Upper lobe of left lung (tissue), 6 donors: ENCODE measurements around the gene HSPA1L. TPM values are rescaled to one million over a fixed set of nuclear protein-coding genes. Genes with fewer than 3 reads are reported as not detected.
"Not testable (repeated sequence)": the region's sequence is repeated elsewhere in the genome, so short reads cannot be mapped to it uniquely, and the experiment has no call there.

Experiments used
- ATAC-seq, 2 donors: fragments of 200-7000 bp; cut with Tn5 transposase; one replicate each; pipeline ENCODE4 v1.9.1; 2022; ENCODE audit warnings: mild to moderate bottlenecking in 2 of 2, moderate library complexity in 2 of 2; ENCODE audit not compliant: low FRiP score in 2 of 2
- DNase-seq, 2 donors: peaks; one replicate each; pipeline ENCODE4 v3.0.0-alpha.2; 2019 to 2020
- H3K27ac ChIP-seq, 4 donors: fragments of 200-600 bp; sonication (generic); one replicate each; pipeline ENCODE4 v1.5.1; 2016 to 2019
- H3K27me3 ChIP-seq, 4 donors: fragments of 200-600 bp; sonication (generic); one replicate each; pipeline ENCODE4 v1.5.1; 2017 to 2019
- H3K36me3 ChIP-seq, 4 donors: fragments of 200-600 bp; sonication (generic); one replicate each; pipeline ENCODE4 v1.5.1; 2016 to 2019
- H3K4me1 ChIP-seq, 4 donors: fragments of 200-600 bp; sonication (generic); one replicate each; pipeline ENCODE4 v1.5.1; 2018 to 2019
- H3K4me3 ChIP-seq, 4 donors: fragments of 200-600 bp; sonication (generic); one replicate each; pipeline ENCODE4 v1.5.1; 2017 to 2019; ENCODE audit warnings: mild to moderate bottlenecking in 2 of 4, moderate library complexity in 1 of 4
- H3K9me3 ChIP-seq, 4 donors: fragments of 200-600 bp; sonication (generic); one replicate each; pipeline ENCODE4 v1.5.1; 2018 to 2019
- EP300 ChIP-seq, 4 donors: sonication (generic); formaldehyde crosslinking; IDR thresholded peaks; one replicate each; pipeline ENCODE4 v1.5.1; 2017; ENCODE audit warnings: antibody characterized with exemption in 4 of 4, control low read depth in 2 of 4
- POLR2A ChIP-seq, 4 donors: fragments of 450-650 bp; IDR thresholded peaks; one replicate each; pipeline ENCODE4 v1.5.1; 2016 to 2017; ENCODE audit warnings: antibody characterized with exemption in 4 of 4, mild to moderate bottlenecking in 2 of 4
- POLR2AphosphoS5 ChIP-seq, 2 donors: sonication (generic); formaldehyde crosslinking; IDR thresholded peaks; one replicate each; pipeline ENCODE4 v1.5.1; 2017; ENCODE audit warnings: antibody characterized with exemption in 2 of 2
- WGBS, 2 donors: methylation state at CpG; one replicate each; pipeline ENCODE4 v1.1.5; 2017 to 2018; 5-methylcytosine and 5-hydroxymethylcytosine counted together
- total RNA-seq, 6 donors: library from RNA; depleted of rRNA in 4 of 6; stranded (reverse); fragments of >200 nt in 4 of 6; gene quantifications; one replicate each; pipeline versions ENCODE4 v1.1.0 to v1.2.1, GENCODE V29; 2016 to 2021
- TF ChIP-seq, protein P1 (sequence below), 6 experiments: fragments of 450-650 bp in 4 of 6; fragments of 200-600 bp in 2 of 6; sonication (generic) in 2 of 6; IDR thresholded peaks; one replicate each; pipeline ENCODE4 v1.5.1; 2016 to 2019; ENCODE audit warnings: antibody characterized with exemption in 6 of 6
- donor health status: DM: no; HTN: no; CAD: no; lungs with moderate emphysema.
- donor health status: DM: no; HTN: yes; CAD: no; lungs with severe emphysema.

HSPA1L gene
- total RNA-seq, 6 donors from 2014 or later: 0.89 to 3.1 (median 2.0) TPM

DNA sequence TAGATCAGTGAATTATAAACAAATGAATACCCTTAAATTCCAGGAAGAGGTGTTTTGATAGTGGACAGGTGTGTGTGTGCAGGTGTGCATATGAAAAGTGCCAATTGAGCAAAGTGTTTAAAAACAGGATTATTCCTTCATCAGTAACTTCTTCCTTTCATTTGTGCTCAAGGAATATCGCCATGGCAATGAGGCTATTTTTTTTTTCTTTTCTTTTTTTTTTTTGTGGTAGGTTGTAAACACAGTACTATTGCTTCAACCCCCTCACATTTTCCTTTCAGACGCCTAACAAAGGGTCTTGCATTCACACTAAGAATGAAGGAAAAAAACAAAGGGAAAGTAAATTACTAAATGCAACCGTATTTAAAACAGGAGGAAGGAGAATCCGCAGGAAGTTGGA lies 10.5 kb upstream of the HSPA1L start:
- TF ChIP-seq, protein P1, sequence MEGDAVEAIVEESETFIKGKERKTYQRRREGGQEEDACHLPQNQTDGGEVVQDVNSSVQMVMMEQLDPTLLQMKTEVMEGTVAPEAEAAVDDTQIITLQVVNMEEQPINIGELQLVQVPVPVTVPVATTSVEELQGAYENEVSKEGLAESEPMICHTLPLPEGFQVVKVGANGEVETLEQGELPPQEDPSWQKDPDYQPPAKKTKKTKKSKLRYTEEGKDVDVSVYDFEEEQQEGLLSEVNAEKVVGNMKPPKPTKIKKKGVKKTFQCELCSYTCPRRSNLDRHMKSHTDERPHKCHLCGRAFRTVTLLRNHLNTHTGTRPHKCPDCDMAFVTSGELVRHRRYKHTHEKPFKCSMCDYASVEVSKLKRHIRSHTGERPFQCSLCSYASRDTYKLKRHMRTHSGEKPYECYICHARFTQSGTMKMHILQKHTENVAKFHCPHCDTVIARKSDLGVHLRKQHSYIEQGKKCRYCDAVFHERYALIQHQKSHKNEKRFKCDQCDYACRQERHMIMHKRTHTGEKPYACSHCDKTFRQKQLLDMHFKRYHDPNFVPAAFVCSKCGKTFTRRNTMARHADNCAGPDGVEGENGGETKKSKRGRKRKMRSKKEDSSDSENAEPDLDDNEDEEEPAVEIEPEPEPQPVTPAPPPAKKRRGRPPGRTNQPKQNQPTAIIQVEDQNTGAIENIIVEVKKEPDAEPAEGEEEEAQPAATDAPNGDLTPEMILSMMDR (IDR thresholded peaks at IDR 0.05): no peak
- no peak for TF ChIP-seq POLR2AphosphoS5 (IDR thresholded peaks at IDR 0.05)
- TF ChIP-seq EP300 (IDR thresholded peaks at IDR 0.05): no peak
- TF ChIP-seq POLR2A (IDR thresholded peaks at IDR 0.05): no peak
- H3K27me3 ChIP-seq: no peaks in the 10 kb centered on the region
- no peaks in the 10 kb centered on the region for H3K9me3 ChIP-seq
- H3K4me1 ChIP-seq: peaks cover 36 to 53% (median 47%) of the 10 kb centered on the region in 4 donors
- no peak for ATAC-seq
- 63 to 72% methylated on average over 4 of the region's 4 CpGs for WGBS, 2 donors
- peak overlapping the region; percentile 88 to 99 (median 96) for H3K27ac ChIP-seq
- no peak for DNase-seq
- no peaks in the 10 kb centered on the region for H3K36me3 ChIP-seq
- no peak overlapping the region for H3K4me3 ChIP-seq

DNA sequence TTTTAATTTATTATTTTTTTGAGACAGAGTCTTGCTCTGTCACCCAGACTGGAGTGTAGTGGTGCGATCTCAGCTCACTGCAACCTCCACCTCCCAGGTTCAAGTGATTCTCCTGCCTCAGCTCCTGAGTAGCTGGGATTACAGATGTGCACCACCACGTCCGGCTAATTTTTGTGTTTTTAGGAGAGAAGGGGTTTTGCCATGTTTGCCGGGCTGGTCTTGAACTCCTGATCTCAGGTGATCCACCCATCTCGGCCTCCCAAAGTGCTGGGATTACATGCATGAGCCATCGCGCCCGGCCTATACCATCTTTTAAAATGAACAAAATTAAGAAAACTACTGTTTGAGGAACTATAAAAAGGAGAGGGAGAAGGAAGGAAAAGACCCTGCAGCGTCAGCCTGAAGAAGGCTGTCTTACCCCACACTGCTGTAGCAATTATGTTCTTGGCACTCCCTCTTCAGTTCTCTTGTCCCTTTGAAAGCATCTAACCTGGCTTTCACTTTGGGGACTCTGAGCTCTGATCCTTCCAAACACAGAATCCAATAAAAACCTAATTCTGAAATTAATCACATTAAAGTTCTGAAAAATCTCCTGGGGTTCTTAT lies 8.6 kb upstream of the HSPA1L start:
- WGBS, 2 donors: 65 to 87% methylated on average over 9 of the region's 9 CpGs
- Histone ChIP-seq H3K4me1 (peaks cover 53 to 71% (median 64%) of the 10 kb centered on the region in 4 donors), H3K4me3 (peak overlapping the region in 1 of 4 donors; percentile 55)

DNA sequence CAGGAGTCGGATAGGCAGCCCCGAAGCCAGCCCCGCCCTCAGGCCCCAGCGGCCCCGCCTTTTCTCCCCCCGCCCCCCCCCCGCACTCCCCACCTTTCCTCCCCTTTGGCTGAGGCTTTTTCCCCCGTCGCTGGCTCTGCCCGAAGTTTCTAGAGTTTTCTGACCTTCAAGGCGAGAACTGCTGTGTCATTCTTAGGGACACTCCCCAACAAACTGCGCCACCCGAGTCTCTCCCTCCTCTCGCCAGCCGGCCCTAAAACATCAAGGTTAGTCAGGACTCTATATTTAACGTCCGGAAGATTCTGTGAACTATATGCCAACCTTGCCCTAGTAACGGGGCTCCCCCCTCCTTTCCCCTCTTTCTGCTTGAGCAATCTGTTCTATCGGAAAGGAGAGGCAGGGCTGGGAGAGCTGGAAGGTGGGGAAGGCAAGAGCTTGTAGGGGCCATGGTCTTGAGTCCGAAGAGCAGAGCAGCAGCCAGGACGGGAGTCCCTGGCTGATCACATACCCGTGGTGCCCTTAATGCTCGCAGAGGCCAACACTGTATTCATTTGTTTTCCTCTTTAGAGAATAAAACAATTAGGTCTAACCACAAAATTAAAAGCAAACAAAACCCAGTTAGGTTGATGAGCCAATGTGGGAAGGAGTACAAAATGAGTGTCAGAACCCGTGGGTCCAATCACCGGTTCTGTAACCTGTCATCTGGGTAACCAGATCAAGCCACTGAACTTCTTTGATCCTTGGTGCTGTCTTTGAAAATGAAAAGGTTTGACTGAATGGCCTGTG lies 7.1 kb upstream of the HSPA1L start:
- TF ChIP-seq, protein P1 (IDR thresholded peaks at IDR 0.05): no peak
- peak in 2 of 4 donors; percentile 31 to 62 for TF ChIP-seq EP300 (IDR thresholded peaks at IDR 0.05)
- peak in 2 of 4 donors; percentile 60 to 84 for TF ChIP-seq POLR2A (IDR thresholded peaks at IDR 0.05)
- TF ChIP-seq POLR2AphosphoS5 (IDR thresholded peaks at IDR 0.05): peak; percentile 72 to 93
- WGBS, 2 donors: 1 to 3% methylated on average over 22 to 24 of the region's 25 CpGs

More for the DNA sequence above, 8.6 kb upstream of the HSPA1L start:
- DNase-seq, H3K36me3 ChIP-seq, ATAC-seq, H3K27me3 ChIP-seq, H3K9me3 ChIP-seq: not testable (repeated sequence)
- H3K27ac ChIP-seq: peak overlapping the region; percentile 35 to 99 (median 96)

DNA sequence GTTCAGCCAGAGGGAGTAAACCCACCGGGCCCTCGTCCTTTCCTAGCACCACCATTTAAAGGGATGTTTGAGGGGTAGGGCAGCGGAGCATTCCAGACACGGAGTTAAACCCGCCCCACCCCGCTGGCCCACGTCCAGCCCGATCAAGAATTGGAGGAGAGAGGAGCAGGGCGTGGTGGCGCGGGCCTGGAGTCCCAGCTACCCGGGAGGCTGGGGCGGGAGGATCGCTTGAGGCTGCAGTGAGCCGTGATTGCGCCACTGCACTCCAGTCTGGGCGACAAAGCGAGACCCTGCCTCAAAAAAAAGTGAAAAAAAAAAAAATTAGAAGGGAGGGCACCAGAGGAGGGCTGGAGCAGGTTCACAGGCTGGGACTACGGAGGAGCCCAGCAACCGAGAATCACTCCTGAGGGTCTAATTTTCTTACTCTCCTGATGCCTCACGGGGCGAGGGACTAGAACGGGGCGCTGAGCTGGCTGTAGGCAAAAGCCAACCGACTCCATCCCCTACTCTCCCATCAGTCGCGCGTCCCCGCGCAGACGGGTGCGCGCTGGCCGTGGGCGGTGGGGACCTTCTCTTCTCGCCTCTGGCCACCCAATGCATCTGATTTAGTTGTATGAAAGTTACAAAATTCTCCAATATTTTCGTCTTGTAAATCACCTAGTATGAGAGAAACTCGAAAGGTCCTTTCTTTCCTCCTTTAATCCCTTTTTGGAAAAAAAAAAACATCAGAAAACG lies 6.4 kb upstream of the HSPA1L start:
- H3K27me3 ChIP-seq: no peaks in the 10 kb centered on the region
- H3K27ac ChIP-seq: peak overlapping the region; percentile 93 to 99 (median 96)
- no peaks in the 10 kb centered on the region for H3K9me3 ChIP-seq
- peaks cover 62 to 79% (median 74%) of the 10 kb centered on the region in 4 donors for H3K4me1 ChIP-seq
- peak; percentile 8 to 17 for TF ChIP-seq POLR2AphosphoS5 (IDR thresholded peaks at IDR 0.05)
- TF ChIP-seq EP300 (IDR thresholded peaks at IDR 0.05): no peak
- TF ChIP-seq POLR2A (IDR thresholded peaks at IDR 0.05): peak in 1 of 4 donors; percentile 26
- 5 to 6% methylated on average over 37 to 39 of the region's 39 CpGs for WGBS, 2 donors
- H3K36me3 ChIP-seq: no peaks in the 10 kb centered on the region
- peak; percentile 80 to 94 for DNase-seq
- peak overlapping the region; percentile 7 to 57 (median 50) for H3K4me3 ChIP-seq
- ATAC-seq: peak; percentile 74 to 77

More for the DNA sequence above, 7.1 kb upstream of the HSPA1L start:
- peak; percentile 75 to 76 for ATAC-seq
- Histone ChIP-seq H3K9me3 (no peaks in the 10 kb centered on the region), H3K27ac (peak overlapping the region; percentile 93 to 99 (median 96)), H3K36me3 (no peaks in the 10 kb centered on the region), H3K4me1 (peaks cover 64 to 81% (median 76%) of the 10 kb centered on the region in 4 donors), H3K27me3 (no peaks in the 10 kb centered on the region), H3K4me3 (peak overlapping the region; percentile 16 to 57 (median 50))
- DNase-seq: peak in 1 of 2 donors; percentile 87

DNA sequence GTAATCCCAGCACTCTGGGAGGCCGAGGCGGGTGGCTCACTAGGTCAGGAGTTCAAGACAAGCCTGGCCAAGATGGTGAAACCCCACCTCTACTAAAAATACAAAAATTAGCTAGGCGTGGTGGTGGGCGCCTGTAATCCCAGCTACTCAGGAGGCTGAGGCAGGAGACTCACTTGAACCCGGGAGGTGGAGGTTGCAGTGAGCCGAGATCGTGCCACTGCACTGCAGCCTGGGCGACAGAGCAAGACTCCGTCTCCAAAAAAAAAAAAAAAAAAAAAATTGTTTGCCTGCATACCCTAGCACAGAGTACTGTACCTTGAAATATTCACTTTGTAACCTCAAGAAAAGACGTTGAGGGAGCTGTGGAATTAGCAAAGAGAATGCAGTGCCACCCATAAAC lies 5.3 kb upstream of the HSPA1L start:
- 89 to 92% methylated on average over 10 of the region's 10 CpGs for WGBS, 2 donors
- H3K27me3 ChIP-seq, DNase-seq, H3K9me3 ChIP-seq, H3K36me3 ChIP-seq, ATAC-seq, H3K4me3 ChIP-seq: not testable (repeated sequence)
- H3K27ac ChIP-seq: peak overlapping the region in 3 of 4 donors; percentile 5 to 98 (median 93)
- peaks cover 51 to 70% (median 64%) of the 10 kb centered on the region in 4 donors for H3K4me1 ChIP-seq

DNA sequence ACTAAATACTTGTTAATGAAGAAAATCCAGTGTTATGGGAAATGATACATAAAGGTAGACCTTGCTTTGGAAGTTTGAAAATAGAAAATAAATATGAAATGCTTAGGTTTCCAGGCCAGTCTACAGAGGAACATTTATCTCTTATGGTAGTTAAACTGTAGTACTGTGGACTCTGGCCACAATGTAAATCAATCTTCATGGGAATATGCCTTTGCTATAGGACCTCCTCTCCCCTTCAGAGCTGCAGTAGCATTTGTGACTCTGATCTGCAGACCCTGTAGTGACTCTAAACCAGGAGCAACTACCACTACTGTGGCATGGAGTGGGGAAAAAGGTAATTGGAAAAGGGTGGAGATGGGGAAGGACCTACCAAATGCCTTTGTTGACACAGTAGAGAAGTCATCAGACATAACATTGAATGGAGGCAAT lies 4.8 kb upstream of the HSPA1L start:
- Histone ChIP-seq H3K27me3 (no peaks in the 10 kb centered on the region), H3K4me1 (peaks cover 51 to 67% (median 62%) of the 10 kb centered on the region in 4 donors), H3K9me3 (no peaks in the 10 kb centered on the region), H3K36me3 (no peaks in the 10 kb centered on the region), H3K4me3 (peak overlapping the region in 1 of 4 donors; percentile 62), H3K27ac (peak overlapping the region in 3 of 4 donors; percentile 5 to 98 (median 46))
- ATAC-seq (no peak), DNase-seq (no peak)
- TF ChIP-seq POLR2AphosphoS5 (IDR thresholded peaks at IDR 0.05): no peak
- TF ChIP-seq, protein P1 (IDR thresholded peaks at IDR 0.05): no peak
- no peak for TF ChIP-seq POLR2A (IDR thresholded peaks at IDR 0.05)
- no peak for TF ChIP-seq EP300 (IDR thresholded peaks at IDR 0.05)

DNA sequence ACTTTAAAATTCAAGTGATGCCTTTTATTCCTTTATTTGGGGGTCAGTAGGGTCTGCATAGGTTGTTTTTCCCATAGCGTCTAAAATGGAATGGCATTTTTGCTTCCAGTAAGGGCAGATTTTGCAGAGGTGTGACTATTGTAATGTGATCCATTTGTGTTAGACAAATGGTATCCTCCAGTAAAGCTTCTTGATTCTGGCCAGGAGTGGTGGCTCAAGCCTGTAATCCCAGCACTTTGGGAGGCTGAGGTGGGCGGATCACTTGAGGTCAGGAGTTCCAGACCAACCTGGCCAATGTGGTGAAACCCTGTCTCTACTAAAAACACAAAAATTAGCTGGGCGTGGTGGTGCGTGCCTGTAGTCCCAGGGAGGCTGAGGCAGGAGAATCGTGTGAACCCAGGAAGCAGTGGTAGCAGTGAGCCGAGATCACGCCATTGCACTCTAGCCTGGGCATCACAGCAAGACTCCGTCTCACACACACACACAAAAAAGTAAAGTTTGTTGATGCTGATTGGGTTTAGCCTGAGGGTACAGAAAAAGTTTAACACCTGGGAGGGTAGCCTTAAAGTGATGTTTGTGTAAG lies 2.9 kb upstream of the HSPA1L start:
- ATAC-seq, H3K27me3 ChIP-seq, H3K36me3 ChIP-seq, DNase-seq, H3K9me3 ChIP-seq: not testable (repeated sequence)
- Histone ChIP-seq H3K27ac (peak overlapping the region; percentile 59 to 98 (median 79)), H3K4me1 (peaks cover 48 to 61% (median 55%) of the 10 kb centered on the region in 4 donors), H3K4me3 (peak overlapping the region; percentile 4 to 62 (median 40))
- 33 to 71% methylated on average over 8 of the region's 8 CpGs for WGBS, 2 donors
